ENCODE data around the gene UPK3B. TPM values are rescaled to one million over a fixed set of nuclear protein-coding genes. Genes with fewer than 3 reads are reported as not detected.
"Not testable (repeated sequence)": the region's sequence is repeated elsewhere in the genome, so short reads cannot be mapped to it uniquely, and the experiment has no call there.

Gene UPK3B
- total RNA-seq, 5 donors from 2014 or later (not counting 1 experiment from before 2014, with no cell fraction given), result 4.6 to 10.6 (median 6.1) TPM

- H3K36me3 ChIP-seq (ENCODE audit: control insufficient read depth in 2 of 2, extremely low read depth in 1 of 2, insufficient read depth in 1 of 2, low read length in 1 of 2); POLR2A ChIA-PET; ATAC-seq (replicated peaks in 1 of 4); H3K27ac Mint-ChIP-seq; H3K4me3 ChIP-seq (ENCODE audit: control insufficient read depth in 1 of 2, extremely low read depth in 1 of 2, low read length in 1 of 2); DNase-seq; H3K27ac ChIP-seq (ENCODE audit: low read length); H3K9me3 ChIP-seq; H3K4me3 Mint-ChIP-seq; CTCF ChIA-PET; H3K27me3 ChIP-seq (replicated peaks in 1 of 2; ENCODE audit: control insufficient read depth in 2 of 2, extremely low read depth in 1 of 2, insufficient read depth in 2 of 2, low read length in 1 of 2); H3K9me3 Mint-ChIP-seq; H3K4me1 Mint-ChIP-seq; H3K36me3 Mint-ChIP-seq; H3K4me1 ChIP-seq (ENCODE audit: control insufficient read depth in 1 of 2, extremely low read depth in 1 of 2, insufficient read depth in 2 of 2, low read length in 2 of 2); H3K27me3 Mint-ChIP-seq: not testable (repeated sequence)
- WGBS (ENCODE audit: insufficient coverage), result no CpG with 5 or more reads among the region's 4 CpGs
These were observed 15.8 kb downstream of the UPK3B start for GRCh38 chr7:76526183-76526582.

DNA sequence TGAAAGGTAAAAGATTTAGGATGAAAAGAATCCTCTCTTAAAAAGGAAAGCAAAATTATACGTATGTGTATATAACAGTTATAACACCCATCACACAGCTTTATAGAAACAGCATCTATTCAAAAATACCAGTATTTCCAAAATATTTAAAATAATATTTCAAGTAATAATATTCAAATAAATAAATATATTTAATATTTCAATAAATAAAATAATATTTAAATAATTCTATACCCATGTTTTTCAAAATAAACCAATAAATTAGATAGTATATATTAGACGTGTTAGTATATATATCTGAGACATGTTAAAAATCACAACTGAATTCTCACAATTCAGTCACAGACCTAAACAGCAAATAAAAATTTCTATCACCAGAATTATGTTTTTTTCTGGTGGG, 21.3 kb downstream of the UPK3B start:
- H3K9me3 ChIP-seq; H3K4me3 ChIP-seq (ENCODE audit: control insufficient read depth in 1 of 2, extremely low read depth in 1 of 2, low read length in 1 of 2); H3K36me3 ChIP-seq (ENCODE audit: control insufficient read depth in 2 of 2, extremely low read depth in 1 of 2, insufficient read depth in 1 of 2, low read length in 1 of 2); H3K4me3 Mint-ChIP-seq; H3K27me3 ChIP-seq (replicated peaks in 1 of 2; ENCODE audit: control insufficient read depth in 2 of 2, extremely low read depth in 1 of 2, insufficient read depth in 2 of 2, low read length in 1 of 2); CTCF ChIA-PET; H3K27ac Mint-ChIP-seq; H3K4me1 ChIP-seq (ENCODE audit: control insufficient read depth in 1 of 2, extremely low read depth in 1 of 2, insufficient read depth in 2 of 2, low read length in 2 of 2); H3K36me3 Mint-ChIP-seq; H3K4me1 Mint-ChIP-seq; ATAC-seq (replicated peaks in 1 of 4); H3K27ac ChIP-seq (ENCODE audit: low read length); H3K9me3 Mint-ChIP-seq; DNase-seq; H3K27me3 Mint-ChIP-seq; POLR2A ChIA-PET: not testable (repeated sequence)
- WGBS (ENCODE audit: insufficient coverage), result no CpG with 5 or more reads among the region's 2 CpGs

GRCh38 chr7:76543197-76543596, 32.8 kb downstream of the UPK3B start, which contains the start of gene SPDYE16:
Gene SPDYE16 (minus strand): TSS chr7:76543297. CDS start chr7:76541459, 1,838 bp downstream.
- H3K4me1 ChIP-seq (ENCODE audit: control insufficient read depth in 1 of 2, extremely low read depth in 1 of 2, insufficient read depth in 2 of 2, low read length in 2 of 2); H3K9me3 ChIP-seq; H3K36me3 Mint-ChIP-seq; H3K4me3 ChIP-seq (ENCODE audit: control insufficient read depth in 1 of 2, extremely low read depth in 1 of 2, low read length in 1 of 2); H3K36me3 ChIP-seq (ENCODE audit: control insufficient read depth in 2 of 2, extremely low read depth in 1 of 2, insufficient read depth in 1 of 2, low read length in 1 of 2); ATAC-seq (replicated peaks in 1 of 4); H3K27ac Mint-ChIP-seq; POLR2A ChIA-PET; DNase-seq; H3K27me3 ChIP-seq (replicated peaks in 1 of 2; ENCODE audit: control insufficient read depth in 2 of 2, extremely low read depth in 1 of 2, insufficient read depth in 2 of 2, low read length in 1 of 2); H3K4me1 Mint-ChIP-seq; H3K27me3 Mint-ChIP-seq; H3K4me3 Mint-ChIP-seq; H3K27ac ChIP-seq (ENCODE audit: low read length); H3K9me3 Mint-ChIP-seq; CTCF ChIA-PET: not testable (repeated sequence)
- no CpG with 5 or more reads among the region's 8 CpGs for WGBS (ENCODE audit: insufficient coverage)

- POLR2A ChIA-PET; H3K36me3 Mint-ChIP-seq; H3K9me3 Mint-ChIP-seq; H3K27me3 Mint-ChIP-seq; H3K9me3 ChIP-seq; H3K27me3 ChIP-seq (replicated peaks in 1 of 2; ENCODE audit: control insufficient read depth in 2 of 2, extremely low read depth in 1 of 2, insufficient read depth in 2 of 2, low read length in 1 of 2); H3K36me3 ChIP-seq (ENCODE audit: control insufficient read depth in 2 of 2, extremely low read depth in 1 of 2, insufficient read depth in 1 of 2, low read length in 1 of 2); CTCF ChIA-PET: not testable (repeated sequence)
- under 1% methylated on average over 68 of the region's 71 CpGs for WGBS (ENCODE audit: insufficient coverage)
- peak overlapping the region; percentile 86 to 94 (median 93) for H3K4me3 Mint-ChIP-seq
- ATAC-seq (replicated peaks in 1 of 4) (peak; percentile 97 to 99 (median 98)), DNase-seq (peak; percentile 63 to 87 (median 76))
- peak overlapping the region; percentile 88 to 93 for H3K27ac Mint-ChIP-seq
- Histone ChIP-seq H3K4me3 (ENCODE audit: control insufficient read depth in 1 of 2, extremely low read depth in 1 of 2, low read length in 1 of 2) (peak overlapping the region; percentile 70 to 72), H3K4me1 (ENCODE audit: control insufficient read depth in 1 of 2, extremely low read depth in 1 of 2, insufficient read depth in 2 of 2, low read length in 2 of 2) (peaks cover 0 to 11% of the 10 kb centered on the region in 2 experiments), H3K27ac (ENCODE audit: low read length) (peak overlapping the region; percentile 47)
- peaks cover 22 to 36% (median 23%) of the 10 kb centered on the region in 3 donors for H3K4me1 Mint-ChIP-seq
These were observed 38.9 kb downstream of the UPK3B start for GRCh38 chr7:76549025-76549854.

- POLR2A ChIA-PET; H3K9me3 Mint-ChIP-seq; H3K27me3 ChIP-seq (replicated peaks in 1 of 2; ENCODE audit: control insufficient read depth in 2 of 2, extremely low read depth in 1 of 2, insufficient read depth in 2 of 2, low read length in 1 of 2); CTCF ChIA-PET; H3K27me3 Mint-ChIP-seq; H3K36me3 ChIP-seq (ENCODE audit: control insufficient read depth in 2 of 2, extremely low read depth in 1 of 2, insufficient read depth in 1 of 2, low read length in 1 of 2); ATAC-seq (replicated peaks in 1 of 4); H3K9me3 ChIP-seq: not testable (repeated sequence)
- peak overlapping the region; percentile 47 for H3K27ac ChIP-seq (ENCODE audit: low read length)
- Mint-ChIP-seq H3K4me1 (peaks cover 24 to 39% (median 27%) of the 10 kb centered on the region in 3 donors), H3K36me3 (peaks cover 12% of the 10 kb centered on the region), H3K27ac (peak overlapping the region; percentile 63 to 69), H3K4me3 (peak overlapping the region; percentile 86 to 94 (median 93))
- DNase-seq, result peak in 2 of 35 experiments; percentile 1 to 6
- H3K4me1 ChIP-seq (ENCODE audit: control insufficient read depth in 1 of 2, extremely low read depth in 1 of 2, insufficient read depth in 2 of 2, low read length in 2 of 2), result peaks cover 0 to 11% of the 10 kb centered on the region in 2 experiments
- WGBS (ENCODE audit: insufficient coverage), result 0% methylated on average over 3 of the region's 19 CpGs
- H3K4me3 ChIP-seq (ENCODE audit: control insufficient read depth in 1 of 2, extremely low read depth in 1 of 2, low read length in 1 of 2), result peak overlapping the region; percentile 70 to 72
These were observed 39.5 kb downstream of the UPK3B start for GRCh38 chr7:76549855-76550248.

- ATAC-seq (replicated peaks in 1 of 4); H3K9me3 ChIP-seq; POLR2A ChIA-PET; H3K9me3 Mint-ChIP-seq; H3K4me3 ChIP-seq (ENCODE audit: control insufficient read depth in 1 of 2, extremely low read depth in 1 of 2, low read length in 1 of 2); H3K27me3 Mint-ChIP-seq; H3K36me3 ChIP-seq (ENCODE audit: control insufficient read depth in 2 of 2, extremely low read depth in 1 of 2, insufficient read depth in 1 of 2, low read length in 1 of 2); CTCF ChIA-PET; H3K27me3 ChIP-seq (replicated peaks in 1 of 2; ENCODE audit: control insufficient read depth in 2 of 2, extremely low read depth in 1 of 2, insufficient read depth in 2 of 2, low read length in 1 of 2); DNase-seq; H3K4me3 Mint-ChIP-seq; H3K27ac ChIP-seq (ENCODE audit: low read length); H3K27ac Mint-ChIP-seq: not testable (repeated sequence)
- H3K4me1 ChIP-seq (ENCODE audit: control insufficient read depth in 1 of 2, extremely low read depth in 1 of 2, insufficient read depth in 2 of 2, low read length in 2 of 2), result peaks cover 0 to 11% of the 10 kb centered on the region in 2 experiments
- no CpG with 5 or more reads among the region's 6 CpGs for WGBS (ENCODE audit: insufficient coverage)
- Mint-ChIP-seq H3K4me1 (peaks cover 34 to 50% (median 38%) of the 10 kb centered on the region in 3 donors), H3K36me3 (peaks cover 21% of the 10 kb centered on the region)
These were observed 41.6 kb downstream of the UPK3B start for GRCh38 chr7:76551992-76552391.
